ENCODE data around the gene NAP1L5.

NAP1L5 gene

DNA sequence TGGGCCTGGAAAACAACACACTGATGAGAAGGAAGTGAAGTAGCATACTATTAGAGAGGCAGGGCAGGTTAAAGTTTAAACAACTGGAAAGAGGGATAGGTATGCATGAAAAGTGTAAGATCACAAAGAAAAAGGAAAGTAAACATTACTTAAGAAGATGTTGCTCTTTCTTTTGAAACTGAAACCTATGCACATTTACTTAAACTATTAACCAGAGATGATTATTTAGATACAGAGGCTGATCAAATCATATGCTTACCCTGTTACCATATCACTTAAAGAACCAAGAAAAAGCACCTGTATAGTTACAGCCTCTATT, 37.8 kb downstream of the NAP1L5 start:
- H3K79me2 ChIP-seq (ENCODE audit: low read length) = no peaks in the 10 kb centered on the region
- no peaks in the 10 kb centered on the region for H3K9me3 ChIP-seq (ENCODE audit: insufficient read depth, low read length)
- H3K36me3 ChIP-seq (replicated peaks; ENCODE audit: low read depth, low read length) = no peaks in the 10 kb centered on the region
- H2AFZ ChIP-seq (ENCODE audit: low read depth, low read length) = no peak overlapping the region
- H3K27me3 ChIP-seq (ENCODE audit: low read depth, low read length) = no peaks in the 10 kb centered on the region
- H3K4me2 ChIP-seq (ENCODE audit: low read length) = no peak overlapping the region
- H3K4me1 ChIP-seq (ENCODE audit: low read length) = no peaks in the 10 kb centered on the region
- no peak overlapping the region for H3K27ac ChIP-seq (ENCODE audit: low read length)
- H4K20me1 ChIP-seq (ENCODE audit: insufficient read depth, low read length) = no peaks in the 10 kb centered on the region
- TF ChIP-seq EZH2phosphoT487 (IDR thresholded peaks at IDR 0.05; ENCODE audit: low read depth) (no peak), CTCF (IDR thresholded peaks at IDR 0.05; ENCODE audit: low read depth, low read length) (no peak)
- H3K9ac ChIP-seq (ENCODE audit: low read length) = no peak overlapping the region
- H3K4me3 ChIP-seq (ENCODE audit: low read length) = no peak overlapping the region

- TF ChIP-seq CTCF (IDR thresholded peaks at IDR 0.05; ENCODE audit: low read depth, low read length) = peak; percentile 76
- TF ChIP-seq EZH2phosphoT487 (IDR thresholded peaks at IDR 0.05; ENCODE audit: low read depth) = no peak
- Histone ChIP-seq H3K27ac (ENCODE audit: low read length) (no peak overlapping the region), H3K9ac (ENCODE audit: low read length) (no peak overlapping the region), H3K27me3 (ENCODE audit: low read depth, low read length) (no peaks in the 10 kb centered on the region), H3K79me2 (ENCODE audit: low read length) (no peaks in the 10 kb centered on the region), H3K9me3 (ENCODE audit: insufficient read depth, low read length) (no peaks in the 10 kb centered on the region), H3K4me1 (ENCODE audit: low read length) (no peaks in the 10 kb centered on the region), H3K4me3 (ENCODE audit: low read length) (no peak overlapping the region), H3K4me2 (ENCODE audit: low read length) (no peak overlapping the region), H4K20me1 (ENCODE audit: insufficient read depth, low read length) (no peaks in the 10 kb centered on the region), H3K36me3 (replicated peaks; ENCODE audit: low read depth, low read length) (no peaks in the 10 kb centered on the region), H2AFZ (ENCODE audit: low read depth, low read length) (no peak overlapping the region)
These were observed 38.4 kb downstream of the NAP1L5 start for GRCh38 chr4:88659055-88659889.

GRCh38 chr4:88655226-88655625, 42.4 kb downstream of the NAP1L5 start:
- TF ChIP-seq EZH2phosphoT487 (IDR thresholded peaks at IDR 0.05; ENCODE audit: low read depth) = no peak
- TF ChIP-seq CTCF (IDR thresholded peaks at IDR 0.05; ENCODE audit: low read depth, low read length) = no peak
- H3K36me3 ChIP-seq (replicated peaks; ENCODE audit: low read depth, low read length) = no peaks in the 10 kb centered on the region
- H4K20me1 ChIP-seq (ENCODE audit: insufficient read depth, low read length) = no peaks in the 10 kb centered on the region
- H3K27ac ChIP-seq (ENCODE audit: low read length) = no peak overlapping the region
- no peak overlapping the region for H3K4me3 ChIP-seq (ENCODE audit: low read length)
- no peaks in the 10 kb centered on the region for H3K4me1 ChIP-seq (ENCODE audit: low read length)
- no peaks in the 10 kb centered on the region for H3K79me2 ChIP-seq (ENCODE audit: low read length)
- H2AFZ ChIP-seq (ENCODE audit: low read depth, low read length) = no peak overlapping the region
- no peaks in the 10 kb centered on the region for H3K9me3 ChIP-seq (ENCODE audit: insufficient read depth, low read length)
- H3K9ac ChIP-seq (ENCODE audit: low read length) = no peak overlapping the region
- H3K27me3 ChIP-seq (ENCODE audit: low read depth, low read length) = no peaks in the 10 kb centered on the region
- no peak overlapping the region for H3K4me2 ChIP-seq (ENCODE audit: low read length)

GRCh38 chr4:88653371-88653946, 44.2 kb downstream of the NAP1L5 start:
- H3K9ac ChIP-seq (ENCODE audit: low read length) = no peak overlapping the region
- no peak overlapping the region for H2AFZ ChIP-seq (ENCODE audit: low read depth, low read length)
- no peaks in the 10 kb centered on the region for H3K36me3 ChIP-seq (replicated peaks; ENCODE audit: low read depth, low read length)
- H3K4me1 ChIP-seq (ENCODE audit: low read length) = no peaks in the 10 kb centered on the region
- H4K20me1 ChIP-seq (ENCODE audit: insufficient read depth, low read length) = no peaks in the 10 kb centered on the region
- no peak overlapping the region for H3K27ac ChIP-seq (ENCODE audit: low read length)
- H3K4me2 ChIP-seq (ENCODE audit: low read length) = no peak overlapping the region
- H3K27me3 ChIP-seq (ENCODE audit: low read depth, low read length) = no peaks in the 10 kb centered on the region
- no peaks in the 10 kb centered on the region for H3K79me2 ChIP-seq (ENCODE audit: low read length)
- H3K9me3 ChIP-seq (ENCODE audit: insufficient read depth, low read length) = no peaks in the 10 kb centered on the region
- no peak for TF ChIP-seq EZH2phosphoT487 (IDR thresholded peaks at IDR 0.05; ENCODE audit: low read depth)
- no peak for TF ChIP-seq CTCF (IDR thresholded peaks at IDR 0.05; ENCODE audit: low read depth, low read length)
- no peak overlapping the region for H3K4me3 ChIP-seq (ENCODE audit: low read length)

Measured in OCI-LY3 (cell line).